Left lung (tissue), 10 donors: ENCODE data around the gene RANBP17. TPM values are rescaled to one million over a fixed set of nuclear protein-coding genes. Genes with fewer than 3 reads are reported as not detected.

Source experiments
- ATAC-seq: fragments of 200-7000 bp; cut with Tn5 transposase; one replicate; pipeline ENCODE4 v1.9.1; 2020; ENCODE audit warnings: moderate library complexity
- DNase-seq, 4 donors: peaks; one replicate each; pipeline ENCODE4 v3.0.0-alpha.2; 2013 to 2020
- H3K27ac ChIP-seq, 2 donors: fragments of 200-600 bp; sonication (generic) in 1 of 2; one replicate each; pipeline versions ENCODE4 v1.5.0 to v1.8.0; 2020 to 2021
- H3K27me3 ChIP-seq, 2 donors: fragments of 200-600 bp; sonication (generic) in 1 of 2; one replicate each; pipeline versions ENCODE4 v1.5.0 to v1.8.0; 2020 to 2021
- H3K36me3 ChIP-seq, 2 donors: fragments of 200-600 bp; sonication (generic) in 1 of 2; one replicate each; pipeline versions ENCODE4 v1.5.0 to v1.8.0; 2020 to 2021
- H3K4me1 ChIP-seq, 2 donors: fragments of 200-600 bp; one replicate each; pipeline ENCODE4 v1.8.0; 2021
- H3K4me3 ChIP-seq, 2 donors: fragments of 200-600 bp; sonication (generic) in 1 of 2; one replicate each; pipeline versions ENCODE4 v1.5.0 to v1.8.0; 2020 to 2021; ENCODE audit warnings: mild to moderate bottlenecking in 1 of 2
- H3K9me3 ChIP-seq, 2 donors: fragments of 200-600 bp; sonication (generic) in 1 of 2; one replicate each; pipeline versions ENCODE4 v1.5.0 to v1.8.0; 2020 to 2021
- intact Hi-C, 2 donors: fragments of 100-400 bp; cut with DNase I; formaldehyde crosslinking; loops; one replicate each; pipeline versions ENCODE4 v1.11.2 to v1.14.2; 2022
- polyA plus RNA-seq, 6 donors: library from polyadenylated mRNA; unstranded; fragments of 120-200 nt; gene quantifications; one replicate each; pipeline ENCODE4 v1.2.1, GENCODE V29; 2013; ENCODE audit not compliant: insufficient read length in 6 of 6
- total RNA-seq, 2 donors: library from RNA; stranded (reverse); fragmentation: NEBNext Ultra II Directional; extraction: Animal tissue kit (Norgen Biotek cat#: 25700); gene quantifications; one replicate each; pipeline ENCODE4 v1.2.1, GENCODE V29; 2021
- TF ChIP-seq, protein P1 (sequence below), 2 donors: fragments of 200-600 bp; sonication (generic) in 1 of 2; IDR thresholded peaks; one replicate each; pipeline versions ENCODE4 v1.5.0 to v1.8.0; 2021; ENCODE audit warnings: antibody characterized with exemption in 2 of 2
- donor health status: DM: no; HTN: yes; CAD: no.
- donor health status: DM: no; HTN: no; CAD: no.

Gene RANBP17
- total and polyA plus RNA-seq, 8 donors = 17.0 to 44.5 (median 33.7) TPM

DNA sequence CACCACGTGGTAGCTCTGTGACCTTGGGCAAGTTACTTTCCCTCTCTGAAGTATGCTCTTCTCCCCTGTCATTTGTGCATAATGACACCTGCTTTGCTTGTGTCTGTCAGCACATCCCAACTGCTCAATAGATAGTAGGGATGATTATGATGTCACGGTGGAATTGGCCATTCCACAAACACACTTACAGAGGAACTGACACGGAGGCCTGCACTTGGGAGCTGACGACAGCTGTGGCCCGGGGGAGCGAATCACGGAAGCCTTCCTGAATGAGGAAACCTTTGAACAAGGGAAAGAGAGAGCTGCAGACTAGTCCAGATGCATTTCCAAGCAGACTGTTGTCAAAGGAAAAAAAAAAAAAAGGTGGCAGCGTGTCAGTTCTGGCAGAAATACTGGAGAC is 468.2 kb downstream of the RANBP17 start:
- Histone ChIP-seq H3K27ac (no peak overlapping the region), H3K4me1 (no peaks in the 10 kb centered on the region), H3K36me3 (no peaks in the 10 kb centered on the region), H3K4me3 (no peak overlapping the region), H3K9me3 (no peaks in the 10 kb centered on the region), H3K27me3 (peaks cover 4 to 97% of the 10 kb centered on the region in 2 donors)
- ATAC-seq = no peak
- intact Hi-C loops = loop anchor here in 1 of 2 donors (10.0 kb wide), 1 partner anchor 125 kb away; no protein-coding TSS in a partner anchor
- no peak for DNase-seq
- TF ChIP-seq, protein P1, sequence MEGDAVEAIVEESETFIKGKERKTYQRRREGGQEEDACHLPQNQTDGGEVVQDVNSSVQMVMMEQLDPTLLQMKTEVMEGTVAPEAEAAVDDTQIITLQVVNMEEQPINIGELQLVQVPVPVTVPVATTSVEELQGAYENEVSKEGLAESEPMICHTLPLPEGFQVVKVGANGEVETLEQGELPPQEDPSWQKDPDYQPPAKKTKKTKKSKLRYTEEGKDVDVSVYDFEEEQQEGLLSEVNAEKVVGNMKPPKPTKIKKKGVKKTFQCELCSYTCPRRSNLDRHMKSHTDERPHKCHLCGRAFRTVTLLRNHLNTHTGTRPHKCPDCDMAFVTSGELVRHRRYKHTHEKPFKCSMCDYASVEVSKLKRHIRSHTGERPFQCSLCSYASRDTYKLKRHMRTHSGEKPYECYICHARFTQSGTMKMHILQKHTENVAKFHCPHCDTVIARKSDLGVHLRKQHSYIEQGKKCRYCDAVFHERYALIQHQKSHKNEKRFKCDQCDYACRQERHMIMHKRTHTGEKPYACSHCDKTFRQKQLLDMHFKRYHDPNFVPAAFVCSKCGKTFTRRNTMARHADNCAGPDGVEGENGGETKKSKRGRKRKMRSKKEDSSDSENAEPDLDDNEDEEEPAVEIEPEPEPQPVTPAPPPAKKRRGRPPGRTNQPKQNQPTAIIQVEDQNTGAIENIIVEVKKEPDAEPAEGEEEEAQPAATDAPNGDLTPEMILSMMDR (IDR thresholded peaks at IDR 0.05) = no peak

DNA sequence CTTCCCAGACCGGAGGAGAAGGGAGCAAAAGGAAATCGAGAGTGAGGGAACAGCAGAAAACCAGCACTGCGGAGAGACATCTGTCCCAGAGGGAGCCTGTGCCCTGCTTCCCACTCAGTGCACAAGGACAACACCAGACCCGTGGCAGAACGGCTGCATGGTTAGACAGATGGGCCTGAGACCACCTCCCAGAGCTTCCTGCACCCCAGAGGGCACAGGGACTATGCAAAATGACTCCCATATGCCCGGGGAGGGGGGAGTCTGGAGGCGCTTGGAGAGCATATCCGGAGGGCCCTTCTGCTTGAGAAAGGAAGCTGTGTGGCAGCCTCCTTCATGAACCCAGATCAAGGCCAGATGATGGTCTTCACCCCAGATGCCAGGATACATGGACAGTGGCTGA is 473.8 kb downstream of the RANBP17 start:
- DNase-seq = no peak
- no peaks in the 10 kb centered on the region for H3K9me3 ChIP-seq
- H3K4me1 ChIP-seq = peaks cover 0 to 7% of the 10 kb centered on the region in 2 donors
- intact Hi-C loops = loop anchor here in 1 of 2 donors (10.0 kb wide), 1 partner anchor 131 kb away; no protein-coding TSS in a partner anchor
- ATAC-seq = no peak
- H3K4me3 ChIP-seq = no peak overlapping the region
- H3K27ac ChIP-seq = no peak overlapping the region
- no peaks in the 10 kb centered on the region for H3K36me3 ChIP-seq
- TF ChIP-seq, protein P1 (IDR thresholded peaks at IDR 0.05) = no peak
- peaks cover 17 to 96% of the 10 kb centered on the region in 2 donors for H3K27me3 ChIP-seq

DNA sequence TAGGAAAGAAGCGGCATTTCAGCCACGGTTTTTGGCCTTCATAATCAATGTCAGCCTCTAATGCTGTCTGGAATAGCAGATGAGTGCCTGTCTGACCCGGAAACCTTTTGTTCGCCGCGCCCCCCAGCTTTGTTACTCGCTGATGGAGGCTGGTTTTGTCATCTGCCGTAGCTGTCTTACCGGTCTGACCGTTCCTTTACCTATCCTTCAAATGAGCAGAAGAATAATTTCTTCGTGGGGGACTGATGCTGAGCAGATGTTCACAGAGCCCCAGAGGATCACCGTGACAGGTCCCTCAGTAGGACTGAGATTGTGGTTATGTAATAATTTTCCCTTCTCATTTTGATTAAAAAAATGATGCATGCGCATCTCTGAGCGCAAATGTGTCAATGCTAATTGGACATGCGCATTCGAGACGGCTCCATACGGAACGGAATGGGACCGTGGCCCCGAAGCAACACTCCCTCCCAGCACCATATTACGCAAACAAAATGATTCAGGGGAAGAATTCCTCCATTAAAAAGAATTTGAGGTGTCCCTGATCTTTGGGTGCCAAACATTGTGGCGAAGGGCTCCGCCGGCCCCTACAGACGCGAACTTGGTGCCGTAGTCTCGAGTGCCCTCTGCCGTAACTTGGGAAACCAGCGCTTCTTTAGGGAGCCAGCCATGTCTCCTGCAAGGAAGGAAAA is 474.8 kb downstream of the RANBP17 start:
- intact Hi-C loops = loop anchor here in 1 of 2 donors (10.0 kb wide), 1 partner anchor 132 kb away; no protein-coding TSS in a partner anchor
- H3K27ac ChIP-seq = no peak overlapping the region
- TF ChIP-seq, protein P1 (IDR thresholded peaks at IDR 0.05) = peak; percentile 18 to 54
- peak in 2 of 4 donors; percentile 47 to 70 for DNase-seq
- peaks cover 0 to 7% of the 10 kb centered on the region in 2 donors for H3K4me1 ChIP-seq
- peak overlapping the region; percentile 10 to 20 for H3K4me3 ChIP-seq
- ATAC-seq = peak; percentile 91
- H3K36me3 ChIP-seq = no peaks in the 10 kb centered on the region
- no peaks in the 10 kb centered on the region for H3K9me3 ChIP-seq
- H3K27me3 ChIP-seq = peaks cover 17 to 96% of the 10 kb centered on the region in 2 donors

DNA sequence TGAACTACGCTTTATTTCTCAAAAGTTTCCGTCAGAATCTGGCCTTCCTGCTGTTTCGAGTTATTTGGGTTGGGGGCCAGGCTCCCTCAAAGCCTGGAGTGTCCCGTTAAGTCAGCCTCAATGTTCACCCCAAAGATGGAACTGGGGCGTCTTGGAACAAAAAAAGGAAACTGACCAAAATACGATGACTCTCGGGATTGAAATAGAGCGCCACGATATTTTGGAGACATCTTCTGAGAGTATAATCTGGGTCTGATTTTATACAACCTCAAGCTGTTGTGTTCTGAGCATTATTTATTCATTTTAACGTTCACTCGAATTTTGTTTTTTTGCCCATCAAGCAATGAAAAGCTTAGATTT is 475.4 kb downstream of the RANBP17 start:
- ATAC-seq = no peak

DNA sequence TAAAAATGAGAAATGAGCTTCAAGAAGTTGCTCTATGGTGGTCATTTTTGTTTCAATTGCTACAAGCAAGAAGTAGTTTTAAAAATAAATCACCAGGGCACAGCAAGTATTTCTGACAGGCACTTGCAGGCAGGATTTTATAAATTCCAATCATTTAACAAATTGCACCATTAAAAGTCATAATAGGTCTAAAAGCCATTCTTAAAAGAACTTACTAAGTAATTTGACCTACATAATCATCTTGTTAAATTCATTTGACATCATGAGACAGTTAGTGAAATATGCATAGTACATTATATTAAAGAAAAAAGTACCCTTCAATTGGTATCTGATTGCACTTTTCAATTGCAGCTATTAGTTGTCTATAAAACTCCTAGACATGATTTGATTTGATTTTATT is 478.2 kb downstream of the RANBP17 start:
- no peaks in the 10 kb centered on the region for H3K36me3 ChIP-seq
- DNase-seq (no peak), ATAC-seq (no peak)
- intact Hi-C loops = no loop called here
- H3K9me3 ChIP-seq = no peaks in the 10 kb centered on the region
- peaks cover 0 to 7% of the 10 kb centered on the region in 2 donors for H3K4me1 ChIP-seq
- H3K4me3 ChIP-seq = no peak overlapping the region
- TF ChIP-seq, protein P1 (IDR thresholded peaks at IDR 0.05) = no peak
- H3K27ac ChIP-seq = no peak overlapping the region
- H3K27me3 ChIP-seq = peaks cover 12 to 81% of the 10 kb centered on the region in 2 donors

More for the DNA sequence above, 475.4 kb downstream of the RANBP17 start:
- TF ChIP-seq, protein P1 (IDR thresholded peaks at IDR 0.05) = no peak
- peaks cover 17 to 96% of the 10 kb centered on the region in 2 donors for H3K27me3 ChIP-seq
- H3K36me3 ChIP-seq = no peaks in the 10 kb centered on the region
- H3K4me3 ChIP-seq = peak overlapping the region; percentile 10 to 20
- peaks cover 0 to 7% of the 10 kb centered on the region in 2 donors for H3K4me1 ChIP-seq
- intact Hi-C loops = loop anchor here in 1 of 2 donors (10.0 kb wide), 1 partner anchor 132 kb away; no protein-coding TSS in a partner anchor
- no peak overlapping the region for H3K27ac ChIP-seq
- H3K9me3 ChIP-seq = no peaks in the 10 kb centered on the region
- no peak for DNase-seq
